HL-60 (cell line): ENCODE data around the gene ACTR3C.

ENCODE experiments used
- GABPA ChIP-seq: IDR thresholded peaks from 2 replicates; pipeline ENCODE4 v1.6.1; 2012; ENCODE audit warnings: low read depth
- REST ChIP-seq: IDR thresholded peaks from 2 replicates; pipeline ENCODE4 v1.6.1; 2012; ENCODE audit warnings: low read depth; ENCODE audit not compliant: insufficient replicate concordance
- TF ChIP-seq, protein P1 (sequence below): IDR thresholded peaks from one replicate; pipeline ENCODE4 v1.5.1; 2011; ENCODE audit warnings: low read length, control low read depth, inconsistent platforms; ENCODE audit not compliant: insufficient read depth

DNA sequence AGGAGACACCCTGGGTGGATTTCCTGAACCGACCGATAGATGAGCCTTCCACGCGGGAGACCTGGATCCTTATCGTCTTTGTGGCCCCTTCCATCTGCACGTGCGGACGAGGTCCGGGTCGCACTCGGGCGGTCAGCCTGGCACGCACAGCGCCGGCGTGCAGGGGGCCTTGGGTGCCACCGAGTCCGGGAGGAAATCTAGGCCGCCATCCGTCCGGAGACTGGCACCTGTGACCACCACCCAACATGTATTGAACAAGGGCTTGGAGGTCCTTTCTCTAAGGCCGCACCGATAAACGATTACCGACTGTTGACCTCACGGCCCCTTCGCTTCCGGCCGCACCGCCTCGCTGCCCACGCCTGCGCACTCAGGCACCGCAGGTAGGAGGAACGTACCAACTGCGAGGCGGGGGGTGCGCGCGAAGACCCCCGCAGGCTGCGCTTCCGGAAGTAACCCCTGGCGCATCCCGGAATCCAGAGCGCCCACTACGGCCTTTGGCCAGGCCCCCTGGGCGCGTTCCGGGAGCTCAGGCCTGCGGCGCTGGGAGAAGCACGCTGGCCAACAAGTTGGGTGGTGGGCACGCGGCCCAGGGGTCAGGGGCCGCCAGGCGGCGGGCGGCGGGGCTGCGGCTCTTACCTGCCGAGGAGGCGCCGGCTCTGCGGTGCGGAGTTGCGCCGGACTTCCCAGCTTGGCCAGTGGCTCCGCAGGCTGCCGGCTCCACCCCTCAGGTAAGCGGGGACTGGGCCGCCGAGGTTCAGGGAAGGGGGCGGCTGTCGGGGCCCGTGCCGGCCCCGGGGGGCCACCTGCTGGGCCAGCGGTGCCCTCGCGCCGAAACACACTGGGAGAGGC lies at the start of gene ACTR3C, which contains the start of gene LRRC61:
- TF ChIP-seq REST (no peak), GABPA (no peak)
- TF ChIP-seq, protein P1, sequence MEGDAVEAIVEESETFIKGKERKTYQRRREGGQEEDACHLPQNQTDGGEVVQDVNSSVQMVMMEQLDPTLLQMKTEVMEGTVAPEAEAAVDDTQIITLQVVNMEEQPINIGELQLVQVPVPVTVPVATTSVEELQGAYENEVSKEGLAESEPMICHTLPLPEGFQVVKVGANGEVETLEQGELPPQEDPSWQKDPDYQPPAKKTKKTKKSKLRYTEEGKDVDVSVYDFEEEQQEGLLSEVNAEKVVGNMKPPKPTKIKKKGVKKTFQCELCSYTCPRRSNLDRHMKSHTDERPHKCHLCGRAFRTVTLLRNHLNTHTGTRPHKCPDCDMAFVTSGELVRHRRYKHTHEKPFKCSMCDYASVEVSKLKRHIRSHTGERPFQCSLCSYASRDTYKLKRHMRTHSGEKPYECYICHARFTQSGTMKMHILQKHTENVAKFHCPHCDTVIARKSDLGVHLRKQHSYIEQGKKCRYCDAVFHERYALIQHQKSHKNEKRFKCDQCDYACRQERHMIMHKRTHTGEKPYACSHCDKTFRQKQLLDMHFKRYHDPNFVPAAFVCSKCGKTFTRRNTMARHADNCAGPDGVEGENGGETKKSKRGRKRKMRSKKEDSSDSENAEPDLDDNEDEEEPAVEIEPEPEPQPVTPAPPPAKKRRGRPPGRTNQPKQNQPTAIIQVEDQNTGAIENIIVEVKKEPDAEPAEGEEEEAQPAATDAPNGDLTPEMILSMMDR: no peak
